RPMI8226 (cell line): ENCODE data around the gene MGST2.
A peak's percentile ranks its signal among the peaks of the same experiment; 100 is the strongest.
"Not testable (repeated sequence)": the region's sequence is repeated elsewhere in the genome, so short reads cannot be mapped to it uniquely, and the experiment has no call there.

Source experiments
- DNase-seq: peaks from one replicate; pipeline ENCODE4 v3.0.0-alpha.2; 2015

The MGST2 gene

GRCh38 chr4:139672732-139673131 lies 7.1 kb downstream of the MGST2 start:
- DNase-seq: no peak

GRCh38 chr4:139674875-139675550 lies 9.4 kb downstream of the MGST2 start:
- peak; percentile 35 for DNase-seq

- DNase-seq: no peak
Observed at GRCh38 chr4:139675651-139676050, 10.0 kb downstream of the MGST2 start.

- DNase-seq: no peak
Observed at GRCh38 chr4:139676365-139676764, 10.7 kb downstream of the MGST2 start.

GRCh38 chr4:139676913-139677585 lies 11.4 kb downstream of the MGST2 start:
- DNase-seq: no peak

GRCh38 chr4:139682309-139682708 lies 16.7 kb downstream of the MGST2 start:
- no peak for DNase-seq

GRCh38 chr4:139682741-139683151 lies 17.1 kb downstream of the MGST2 start:
- DNase-seq: no peak

- DNase-seq: no peak
Observed at GRCh38 chr4:139684351-139684750, 18.7 kb downstream of the MGST2 start.

- DNase-seq: no peak
Observed at GRCh38 chr4:139685180-139685579, 19.6 kb downstream of the MGST2 start.

GRCh38 chr4:139686130-139686529 lies 20.5 kb downstream of the MGST2 start:
- DNase-seq: no peak

- no peak for DNase-seq
Observed at GRCh38 chr4:139686988-139687387, 21.4 kb downstream of the MGST2 start.

GRCh38 chr4:139689093-139689722 lies 23.6 kb downstream of the MGST2 start:
- DNase-seq: no peak

GRCh38 chr4:139690419-139690818 lies 24.8 kb downstream of the MGST2 start:
- DNase-seq: no peak

GRCh38 chr4:139692309-139693012 lies 26.8 kb downstream of the MGST2 start:
- DNase-seq: no peak

GRCh38 chr4:139694522-139695107 lies 29.0 kb downstream of the MGST2 start:
- DNase-seq: no peak

- no peak for DNase-seq
Observed at GRCh38 chr4:139696491-139696890, 30.9 kb downstream of the MGST2 start.

- not testable (repeated sequence) for DNase-seq
Observed at GRCh38 chr4:139698167-139698925, 32.7 kb downstream of the MGST2 start.

GRCh38 chr4:139700568-139700967 lies 34.9 kb downstream of the MGST2 start:
- DNase-seq: no peak

- no peak for DNase-seq
Observed at GRCh38 chr4:139704915-139705485, 39.4 kb downstream of the MGST2 start.

- no peak for DNase-seq
Observed at GRCh38 chr4:139709660-139710059, 44.0 kb downstream of the MGST2 start.

GRCh38 chr4:139710073-139710472 lies 44.5 kb downstream of the MGST2 start:
- DNase-seq: no peak

- no peak for DNase-seq
Observed at GRCh38 chr4:139711461-139711860, 45.8 kb downstream of the MGST2 start.
